Loucy (cell line): ENCODE data around the gene AACS.

Source experiments
- H2AFZ ChIP-seq: fragments of 200-600 bp; sonication (generic); 2 replicates; pipeline ENCODE4 v1.6.0; 2016; ENCODE audit warnings: antibody characterized with exemption, mild to moderate bottlenecking, low read length, moderate library complexity
- H3F3A ChIP-seq: fragments of 200-600 bp; 2 replicates; pipeline ENCODE4 v1.6.0; 2016; ENCODE audit warnings: antibody characterized with exemption, low read depth, mild to moderate bottlenecking
- H3K27me3 ChIP-seq: fragments of 200-600 bp; sonication (generic); 2 replicates; pipeline ENCODE4 v1.6.1; 2014; ENCODE audit warnings: low read length, mild to moderate bottlenecking; ENCODE audit not compliant: insufficient read depth, poor library complexity, severe bottlenecking
- H3K36me3 ChIP-seq: fragments of 200-600 bp; sonication (generic); 2 replicates; pipeline ENCODE4 v1.6.1; 2016; ENCODE audit warnings: low read length; ENCODE audit not compliant: insufficient read depth
- H3K4me1 ChIP-seq: fragments of 200-600 bp; sonication (generic); 2 replicates; pipeline ENCODE4 v1.5.1; 2014; ENCODE audit warnings: low read length, mild to moderate bottlenecking; ENCODE audit not compliant: insufficient read depth, poor library complexity, severe bottlenecking
- H3K4me2 ChIP-seq: fragments of 200-600 bp; sonication (generic); 2 replicates; pipeline ENCODE4 v1.6.0; 2014; ENCODE audit warnings: antibody characterized with exemption, low read length, low read depth, mild to moderate bottlenecking; ENCODE audit not compliant: poor library complexity, severe bottlenecking
- H3K4me3 ChIP-seq: fragments of 200-600 bp; sonication (generic); 2 replicates; pipeline ENCODE4 v1.5.1; 2014; ENCODE audit warnings: low read length, mild to moderate bottlenecking, mixed read lengths; ENCODE audit not compliant: poor library complexity, severe bottlenecking
- H3K79me2 ChIP-seq: fragments of 200-600 bp; sonication (generic); 2 replicates; pipeline ENCODE4 v1.6.1; 2014; ENCODE audit warnings: low read length; ENCODE audit not compliant: insufficient read depth
- H3K9ac ChIP-seq: fragments of 200-600 bp; sonication (generic); 2 replicates; pipeline ENCODE4 v1.6.0; 2014; ENCODE audit warnings: mild to moderate bottlenecking, low read depth, low read length, moderate library complexity; ENCODE audit not compliant: poor library complexity, severe bottlenecking
- H3K9me2 ChIP-seq: fragments of 200-600 bp; sonication (generic); replicated peaks from 2 replicates; pipeline ENCODE4 v1.6.1; 2016; ENCODE audit warnings: low read depth, low read length, mixed read lengths
- H3K9me3 ChIP-seq: fragments of 200-600 bp; sonication (generic); 2 replicates; pipeline ENCODE4 v1.6.1; 2014; ENCODE audit warnings: mild to moderate bottlenecking, antibody characterized with exemption, low read length, low read depth; ENCODE audit not compliant: insufficient read depth
- H4K20me1 ChIP-seq: fragments of 200-600 bp; sonication (generic); 2 replicates; pipeline ENCODE4 v1.6.0; 2014; ENCODE audit warnings: antibody characterized with exemption, low read length, mild to moderate bottlenecking; ENCODE audit not compliant: insufficient read depth, poor library complexity, severe bottlenecking
- EZH2phosphoT487 ChIP-seq: fragments of 200-600 bp; IDR thresholded peaks from 2 replicates; pipeline ENCODE4 v1.6.1; 2018; ENCODE audit warnings: antibody characterized with exemption, mild to moderate bottlenecking, moderate library complexity, borderline replicate concordance
- TF ChIP-seq, protein P1 (sequence below): fragments of 200-600 bp; sonication (generic); conservative IDR thresholded peaks from 2 replicates; pipeline ENCODE4 v1.5.1; 2014; ENCODE audit warnings: mild to moderate bottlenecking, antibody characterized with exemption, low read length

AACS gene

DNA sequence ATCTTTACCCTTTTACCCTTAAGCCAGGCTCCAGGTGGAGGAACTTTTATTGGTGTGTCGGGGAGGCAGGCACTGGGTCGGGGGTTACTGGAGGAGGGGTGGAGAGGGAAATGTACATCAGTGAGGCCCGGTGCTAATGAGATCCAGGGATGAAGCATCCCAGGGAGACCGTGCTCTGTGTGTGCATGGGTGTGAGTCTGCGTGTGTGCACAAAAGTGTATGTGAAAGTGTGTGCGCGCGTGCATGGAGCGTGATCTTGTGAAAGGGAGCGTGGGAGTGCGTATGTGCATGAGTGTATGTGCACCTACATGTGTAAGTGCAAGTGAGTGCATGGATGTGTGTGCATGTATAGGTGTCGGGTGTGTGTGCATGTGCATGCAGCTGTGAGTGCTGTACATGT, 55.3 kb downstream of the AACS start:
- H3K4me2 ChIP-seq: no peak overlapping the region
- no peak for TF ChIP-seq EZH2phosphoT487
- TF ChIP-seq, protein P1, sequence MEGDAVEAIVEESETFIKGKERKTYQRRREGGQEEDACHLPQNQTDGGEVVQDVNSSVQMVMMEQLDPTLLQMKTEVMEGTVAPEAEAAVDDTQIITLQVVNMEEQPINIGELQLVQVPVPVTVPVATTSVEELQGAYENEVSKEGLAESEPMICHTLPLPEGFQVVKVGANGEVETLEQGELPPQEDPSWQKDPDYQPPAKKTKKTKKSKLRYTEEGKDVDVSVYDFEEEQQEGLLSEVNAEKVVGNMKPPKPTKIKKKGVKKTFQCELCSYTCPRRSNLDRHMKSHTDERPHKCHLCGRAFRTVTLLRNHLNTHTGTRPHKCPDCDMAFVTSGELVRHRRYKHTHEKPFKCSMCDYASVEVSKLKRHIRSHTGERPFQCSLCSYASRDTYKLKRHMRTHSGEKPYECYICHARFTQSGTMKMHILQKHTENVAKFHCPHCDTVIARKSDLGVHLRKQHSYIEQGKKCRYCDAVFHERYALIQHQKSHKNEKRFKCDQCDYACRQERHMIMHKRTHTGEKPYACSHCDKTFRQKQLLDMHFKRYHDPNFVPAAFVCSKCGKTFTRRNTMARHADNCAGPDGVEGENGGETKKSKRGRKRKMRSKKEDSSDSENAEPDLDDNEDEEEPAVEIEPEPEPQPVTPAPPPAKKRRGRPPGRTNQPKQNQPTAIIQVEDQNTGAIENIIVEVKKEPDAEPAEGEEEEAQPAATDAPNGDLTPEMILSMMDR: no peak
- no peaks in the 10 kb centered on the region for H3F3A ChIP-seq
- no peaks in the 10 kb centered on the region for H3K9me3 ChIP-seq
- no peaks in the 10 kb centered on the region for H3K4me1 ChIP-seq
- H2AFZ ChIP-seq: no peak overlapping the region
- no peaks in the 10 kb centered on the region for H3K9me2 ChIP-seq
- H3K79me2 ChIP-seq: no peaks in the 10 kb centered on the region
- no peak overlapping the region for H3K4me3 ChIP-seq
- H4K20me1 ChIP-seq: no peaks in the 10 kb centered on the region
- H3K9ac ChIP-seq: no peak overlapping the region
- peaks cover 41% of the 10 kb centered on the region; the same call in 1 of the 2 replicates for H3K36me3 ChIP-seq
- H3K27me3 ChIP-seq: no peaks in the 10 kb centered on the region

GRCh38 chr12:125121106-125121505, 55.9 kb downstream of the AACS start:
- H3F3A ChIP-seq: no peaks in the 10 kb centered on the region
- H3K4me1 ChIP-seq: no peaks in the 10 kb centered on the region
- H3K79me2 ChIP-seq: no peaks in the 10 kb centered on the region
- peaks cover 38% of the 10 kb centered on the region; the same call in 1 of the 2 replicates for H3K36me3 ChIP-seq
- no peak overlapping the region for H3K4me3 ChIP-seq
- no peak for TF ChIP-seq EZH2phosphoT487
- TF ChIP-seq, protein P1: no peak
- no peaks in the 10 kb centered on the region for H4K20me1 ChIP-seq
- no peaks in the 10 kb centered on the region for H3K27me3 ChIP-seq
- no peak overlapping the region for H2AFZ ChIP-seq
- no peaks in the 10 kb centered on the region for H3K9me2 ChIP-seq
- H3K9ac ChIP-seq: no peak overlapping the region
- H3K9me3 ChIP-seq: no peaks in the 10 kb centered on the region
- H3K4me2 ChIP-seq: no peak overlapping the region

DNA sequence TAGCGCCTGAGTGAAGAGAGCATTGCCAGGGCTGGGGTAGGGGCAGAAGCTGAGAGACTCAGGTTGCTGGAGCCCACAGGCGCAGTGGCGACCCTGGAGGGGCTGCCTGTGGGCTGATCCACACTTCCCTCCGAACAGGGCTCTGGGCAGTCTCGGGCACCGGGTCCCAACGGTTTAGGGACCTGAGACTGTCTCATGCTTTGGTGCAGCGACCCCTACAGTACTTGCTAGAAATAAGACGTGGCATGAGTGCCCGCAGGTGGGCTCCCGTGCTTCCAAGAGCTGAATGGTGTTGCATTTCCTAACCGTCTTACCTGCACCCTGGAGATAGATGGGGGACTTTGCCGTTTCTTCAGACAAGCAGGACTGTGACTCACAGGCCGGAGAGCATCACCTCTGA, 57.4 kb downstream of the AACS start:
- TF ChIP-seq, protein P1: no peak
- TF ChIP-seq EZH2phosphoT487: no peak

More for the DNA sequence above, 57.4 kb downstream of the AACS start:
- Histone ChIP-seq H3K9me3 (no peaks in the 10 kb centered on the region), H3K9me2 (no peaks in the 10 kb centered on the region), H2AFZ (no peak overlapping the region), H3K4me2 (no peak overlapping the region), H3K4me1 (no peaks in the 10 kb centered on the region), H4K20me1 (no peaks in the 10 kb centered on the region), H3K4me3 (no peak overlapping the region), H3K79me2 (no peaks in the 10 kb centered on the region), H3K36me3 (peaks cover 38% of the 10 kb centered on the region; the same call in 1 of the 2 replicates), H3K9ac (no peak overlapping the region), H3F3A (no peaks in the 10 kb centered on the region), H3K27me3 (no peaks in the 10 kb centered on the region)
